Vagina (tissue), 2 donors: ENCODE data around the gene ATP1A3. TPM values are rescaled to one million over a fixed set of nuclear protein-coding genes. Genes with fewer than 3 reads are reported as not detected.
"Not testable (repeated sequence)": the region's sequence is repeated elsewhere in the genome, so short reads cannot be mapped to it uniquely, and the experiment has no call there.

ENCODE experiments used
- DNase-seq, 2 donors: peaks; one replicate each; pipeline ENCODE4 v3.0.0-alpha.2; 2017; ENCODE audit errors: extremely low spot score in 2 of 2
- H3K27ac ChIP-seq: fragments of 200-600 bp; sonication (generic); one replicate; pipeline ENCODE4 v1.5.1; 2019
- H3K27me3 ChIP-seq: fragments of 200-600 bp; sonication (generic); one replicate; pipeline ENCODE4 v1.5.1; 2019
- H3K36me3 ChIP-seq, 2 donors: fragments of 200-600 bp; sonication (generic); one replicate each; pipeline ENCODE4 v1.5.1; 2017 to 2019
- H3K4me1 ChIP-seq: fragments of 200-600 bp; sonication (generic); one replicate; pipeline ENCODE4 v1.5.1; 2019
- H3K4me3 ChIP-seq, 2 donors: fragments of 200-600 bp; sonication (generic); 1 replicate in 1 of 2; 2 replicates in 1 of 2; pipeline ENCODE4 v1.5.1; 2016 to 2019
- H3K9me3 ChIP-seq: fragments of 200-600 bp; sonication (generic); one replicate; pipeline ENCODE4 v1.5.1; 2019
- POLR2A ChIP-seq, 2 donors: fragments of 450-650 bp; IDR thresholded peaks; one replicate each; pipeline ENCODE4 v1.6.1; 2017; ENCODE audit warnings: antibody characterized with exemption in 2 of 2, mild to moderate bottlenecking in 2 of 2, moderate library complexity in 2 of 2
- POLR2AphosphoS5 ChIP-seq, 2 donors: sonication (generic); formaldehyde crosslinking; IDR thresholded peaks; one replicate each; pipeline ENCODE4 v1.9.0; 2017; ENCODE audit warnings: antibody characterized with exemption in 2 of 2, mild to moderate bottlenecking in 2 of 2, low read depth in 1 of 2; ENCODE audit not compliant: insufficient read depth in 1 of 2
- intact Hi-C: fragments of 100-400 bp; cut with DNase I; formaldehyde crosslinking; loops from one replicate; pipeline ENCODE4 v1.15.1; 2023
- total RNA-seq: library from RNA; depleted of rRNA; stranded (reverse); fragments of >200 nt; gene quantifications from one replicate; pipeline ENCODE4 v1.2.3, GENCODE V29; 2016
- TF ChIP-seq, protein P1 (sequence below), 3 experiments: fragments of 450-650 bp in 2 of 3; fragments of 200-600 bp in 1 of 3; sonication (generic) in 1 of 3; IDR thresholded peaks; one replicate each; pipeline ENCODE4 v1.5.1; 2017 to 2019; ENCODE audit warnings: antibody characterized with exemption in 3 of 3, mild to moderate bottlenecking in 2 of 3, moderate library complexity in 2 of 3

Gene ATP1A3
- 4.7 TPM for total RNA-seq

- Histone ChIP-seq H3K4me3 (peak within 1 kb of the TSS; percentile 28 to 45), H3K36me3 (no peaks in the 10 kb centered on the region), H3K27me3 (peaks cover 15% of the 10 kb centered on the region), H3K27ac (no peak within 1 kb of the TSS), H3K9me3 (no peaks in the 10 kb centered on the region), H3K4me1 (peaks cover 15% of the 10 kb centered on the region)
- no peak for DNase-seq
- TF ChIP-seq POLR2A (IDR thresholded peaks at IDR 0.05): no peak
- TF ChIP-seq, protein P1, sequence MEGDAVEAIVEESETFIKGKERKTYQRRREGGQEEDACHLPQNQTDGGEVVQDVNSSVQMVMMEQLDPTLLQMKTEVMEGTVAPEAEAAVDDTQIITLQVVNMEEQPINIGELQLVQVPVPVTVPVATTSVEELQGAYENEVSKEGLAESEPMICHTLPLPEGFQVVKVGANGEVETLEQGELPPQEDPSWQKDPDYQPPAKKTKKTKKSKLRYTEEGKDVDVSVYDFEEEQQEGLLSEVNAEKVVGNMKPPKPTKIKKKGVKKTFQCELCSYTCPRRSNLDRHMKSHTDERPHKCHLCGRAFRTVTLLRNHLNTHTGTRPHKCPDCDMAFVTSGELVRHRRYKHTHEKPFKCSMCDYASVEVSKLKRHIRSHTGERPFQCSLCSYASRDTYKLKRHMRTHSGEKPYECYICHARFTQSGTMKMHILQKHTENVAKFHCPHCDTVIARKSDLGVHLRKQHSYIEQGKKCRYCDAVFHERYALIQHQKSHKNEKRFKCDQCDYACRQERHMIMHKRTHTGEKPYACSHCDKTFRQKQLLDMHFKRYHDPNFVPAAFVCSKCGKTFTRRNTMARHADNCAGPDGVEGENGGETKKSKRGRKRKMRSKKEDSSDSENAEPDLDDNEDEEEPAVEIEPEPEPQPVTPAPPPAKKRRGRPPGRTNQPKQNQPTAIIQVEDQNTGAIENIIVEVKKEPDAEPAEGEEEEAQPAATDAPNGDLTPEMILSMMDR (IDR thresholded peaks at IDR 0.05): no peak
- no peak for TF ChIP-seq POLR2AphosphoS5 (IDR thresholded peaks at IDR 0.05; ENCODE audit: insufficient read depth in 1 of 2, low read depth in 1 of 2)
- intact Hi-C loops: no loop called here
Observed at GRCh38 chr19:41993612-41994483, at the start of gene ATP1A3. Gene ATP1A3 (minus strand): TSS chr19:41994230. CDS start chr19:41994076, 154 bp downstream.

- no peak overlapping the region for H3K4me3 ChIP-seq
- H3K27ac ChIP-seq: no peak overlapping the region
- no peaks in the 10 kb centered on the region for H3K36me3 ChIP-seq
- H3K9me3 ChIP-seq: no peaks in the 10 kb centered on the region
- no peak for DNase-seq
- no peaks in the 10 kb centered on the region for H3K4me1 ChIP-seq
- no peaks in the 10 kb centered on the region for H3K27me3 ChIP-seq
- intact Hi-C loops: no loop called here
- TF ChIP-seq POLR2A (IDR thresholded peaks at IDR 0.05): no peak
- TF ChIP-seq, protein P1 (IDR thresholded peaks at IDR 0.05): no peak
- TF ChIP-seq POLR2AphosphoS5 (IDR thresholded peaks at IDR 0.05; ENCODE audit: insufficient read depth in 1 of 2, low read depth in 1 of 2): no peak
Observed at GRCh38 chr19:42042455-42043170, 48.6 kb upstream of the ATP1A3 start.

DNA sequence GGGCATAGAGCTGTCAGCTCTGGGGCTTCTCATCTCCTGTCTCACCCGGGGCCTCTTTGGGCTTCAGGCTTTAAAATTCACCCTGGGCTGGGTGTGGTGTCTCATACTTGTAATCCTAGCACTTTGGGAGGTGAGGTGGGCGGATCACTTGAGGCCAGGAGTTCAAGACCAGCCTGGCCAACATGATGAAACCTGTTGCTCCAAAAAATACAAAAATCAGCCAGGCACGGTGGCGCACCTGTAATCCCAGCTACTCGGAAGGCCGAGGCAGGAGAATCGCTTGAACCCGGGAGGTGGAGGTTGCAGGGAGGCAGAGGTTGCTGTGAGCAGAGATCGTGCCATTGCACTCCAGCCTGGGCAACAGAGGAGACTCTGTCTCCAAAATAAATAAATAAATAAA, 46.5 kb upstream of the ATP1A3 start:
- H3K4me3 ChIP-seq, H3K27me3 ChIP-seq, DNase-seq, H3K4me1 ChIP-seq, intact Hi-C loops, H3K27ac ChIP-seq, H3K9me3 ChIP-seq, H3K36me3 ChIP-seq: not testable (repeated sequence)

GRCh38 chr19:42040031-42040430, 46.0 kb upstream of the ATP1A3 start:
- Histone ChIP-seq H3K27ac (no peak overlapping the region), H3K36me3 (no peaks in the 10 kb centered on the region), H3K27me3 (no peaks in the 10 kb centered on the region), H3K4me1 (no peaks in the 10 kb centered on the region), H3K4me3 (no peak overlapping the region), H3K9me3 (no peaks in the 10 kb centered on the region)
- intact Hi-C loops: no loop called here
- TF ChIP-seq POLR2A (IDR thresholded peaks at IDR 0.05) (no peak), POLR2AphosphoS5 (IDR thresholded peaks at IDR 0.05; ENCODE audit: insufficient read depth in 1 of 2, low read depth in 1 of 2) (no peak)
- TF ChIP-seq, protein P1 (IDR thresholded peaks at IDR 0.05): no peak
- no peak for DNase-seq

DNA sequence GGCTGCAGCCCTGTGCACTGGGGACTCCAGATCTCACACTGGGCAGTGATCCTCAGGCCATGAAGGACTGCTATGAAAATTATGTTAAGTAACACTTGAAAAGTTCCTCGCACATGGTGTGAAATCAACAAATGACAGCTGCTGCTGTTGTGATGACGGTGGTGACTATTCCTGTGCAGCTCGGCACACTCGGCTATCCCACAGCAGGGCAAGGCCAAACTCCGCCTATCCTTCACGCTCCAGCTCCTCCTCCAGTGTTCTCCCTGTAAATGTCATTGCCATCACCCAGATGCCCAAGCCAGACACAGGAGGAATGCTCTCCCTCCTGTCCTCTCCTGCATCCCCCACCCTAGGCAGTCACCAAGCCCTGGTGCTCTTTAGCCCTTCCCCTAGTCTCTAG, 44.6 kb upstream of the ATP1A3 start:
- Histone ChIP-seq H3K4me1 (no peaks in the 10 kb centered on the region), H3K27me3 (no peaks in the 10 kb centered on the region), H3K27ac (no peak overlapping the region), H3K4me3 (no peak overlapping the region), H3K36me3 (no peaks in the 10 kb centered on the region), H3K9me3 (no peaks in the 10 kb centered on the region)
- DNase-seq: no peak
- intact Hi-C loops: no loop called here
- TF ChIP-seq POLR2AphosphoS5 (IDR thresholded peaks at IDR 0.05; ENCODE audit: insufficient read depth in 1 of 2, low read depth in 1 of 2) (no peak), POLR2A (IDR thresholded peaks at IDR 0.05) (no peak)
- TF ChIP-seq, protein P1 (IDR thresholded peaks at IDR 0.05): no peak
